Immature natural killer cell (primary cell): Measurements from ENCODE around the gene NAT16. TPM values are rescaled to one million over a fixed set of nuclear protein-coding genes. Genes with fewer than 3 reads are reported as not detected.
"Not testable (repeated sequence)": the region's sequence is repeated elsewhere in the genome, so short reads cannot be mapped to it uniquely, and the experiment has no call there.

Source experiments
- DNase-seq, 3 donors: peaks; one replicate each; pipeline ENCODE4 v3.0.0; 2022; ENCODE audit warnings: mixed read lengths in 1 of 3
- H3K27ac Mint-ChIP-seq, 6 donors: one replicate each; pipeline ENCODE4 v1.8.0; 2020; ENCODE audit warnings: mixed read lengths in 6 of 6, mild to moderate bottlenecking in 5 of 6, inconsistent platforms in 4 of 6, moderate library complexity in 3 of 6
- H3K27me3 Mint-ChIP-seq, 3 donors: one replicate each; pipeline ENCODE4 v1.8.0; 2020 to 2021; ENCODE audit warnings: low read depth in 3 of 3, mild to moderate bottlenecking in 3 of 3, mixed read lengths in 3 of 3, moderate library complexity in 3 of 3, inconsistent platforms in 1 of 3
- H3K36me3 Mint-ChIP-seq, 3 donors: one replicate each; pipeline ENCODE4 v1.8.0; 2020; ENCODE audit warnings: mixed read lengths in 3 of 3, inconsistent platforms in 2 of 3, mild to moderate bottlenecking in 2 of 3
- H3K4me1 Mint-ChIP-seq, 2 donors: one replicate each; pipeline ENCODE4 v1.8.0; 2020; ENCODE audit warnings: inconsistent platforms in 2 of 2, mild to moderate bottlenecking in 2 of 2, mixed read lengths in 2 of 2, moderate library complexity in 1 of 2
- H3K4me3 Mint-ChIP-seq, 5 donors: one replicate each; pipeline ENCODE4 v1.8.0; 2020; ENCODE audit warnings: mild to moderate bottlenecking in 5 of 5, mixed read lengths in 5 of 5, inconsistent platforms in 3 of 5, moderate library complexity in 3 of 5
- H3K9me3 Mint-ChIP-seq, 6 donors: one replicate each; pipeline ENCODE4 v1.8.0; 2020; ENCODE audit warnings: mild to moderate bottlenecking in 6 of 6, mixed read lengths in 6 of 6, inconsistent platforms in 4 of 6, moderate library complexity in 3 of 6
- polyA plus RNA-seq, 3 donors: library from polyadenylated mRNA; unstranded; fragments of 300-500 nt; fragmentation: Illumina TruSeq; gene quantifications; one replicate each; pipeline ENCODE4 v1.2.3, GENCODE V29; 2021

Gene NAT16
- polyA plus RNA-seq, 3 donors from 2014 or later = not detected

GRCh38 chr7:101154693-101155102 is 25.4 kb downstream of the NAT16 start:
- peaks cover 0 to 5% (median 0%) of the 10 kb centered on the region in 3 donors for H3K36me3 Mint-ChIP-seq
- H3K27ac Mint-ChIP-seq = no peak overlapping the region
- H3K4me1 Mint-ChIP-seq = peaks cover 11 to 16% of the 10 kb centered on the region in 2 donors
- DNase-seq = no peak
- H3K27me3 Mint-ChIP-seq = peaks cover 4 to 6% (median 5%) of the 10 kb centered on the region in 3 donors
- H3K4me3 Mint-ChIP-seq = peak overlapping the region; percentile 65 to 76 (median 70)
- H3K9me3 Mint-ChIP-seq = peaks cover 0 to 2% (median 0%) of the 10 kb centered on the region in 6 donors

- H3K4me3 Mint-ChIP-seq = peak within 1 kb of the TSS; percentile 73 to 87 (median 82)
Observed at GRCh38 chr7:101153969-101154692, 26.0 kb downstream of the NAT16 start, which contains the start of gene AP1S1. Gene AP1S1, plus strand, starts transcription at chr7:101154476. Its CDS starts 39 bp downstream, at chr7:101154515.

GRCh38 chr7:101151908-101152651 is 28.0 kb downstream of the NAT16 start:
- Mint-ChIP-seq H3K4me1 (peaks cover 13 to 24% of the 10 kb centered on the region in 2 donors), H3K36me3 (peaks cover 0 to 4% (median 0%) of the 10 kb centered on the region in 3 donors), H3K4me3 (peak overlapping the region in 1 of 5 donors; percentile 27), H3K27me3 (peaks cover 9 to 13% (median 12%) of the 10 kb centered on the region in 3 donors), H3K27ac (no peak overlapping the region), H3K9me3 (peaks cover 0 to 2% (median 0%) of the 10 kb centered on the region in 6 donors)
- DNase-seq = no peak

More at GRCh38 chr7:101153969-101154692, 26.0 kb downstream of the NAT16 start, which contains the start of gene AP1S1:
- Mint-ChIP-seq H3K27me3 (peaks cover 6 to 7% (median 7%) of the 10 kb centered on the region in 3 donors), H3K9me3 (peaks cover 0 to 2% (median 0%) of the 10 kb centered on the region in 6 donors), H3K36me3 (peaks cover 0 to 5% (median 0%) of the 10 kb centered on the region in 3 donors), H3K4me1 (peaks cover 11 to 16% of the 10 kb centered on the region in 2 donors), H3K27ac (peak within 1 kb of the TSS in 5 of 6 donors; percentile 23 to 76 (median 65))
- DNase-seq = peak; percentile 76 to 82 (median 80)

- Mint-ChIP-seq H3K4me3 (peak overlapping the region in 1 of 5 donors; percentile 6), H3K36me3 (no peaks in the 10 kb centered on the region), H3K27ac (peak overlapping the region in 5 of 6 donors; percentile 10 to 86 (median 61)), H3K27me3 (peaks cover 5 to 11% (median 7%) of the 10 kb centered on the region in 3 donors), H3K9me3 (peaks cover 0 to 2% (median 0%) of the 10 kb centered on the region in 6 donors), H3K4me1 (peaks cover 21 to 41% of the 10 kb centered on the region in 2 donors)
- DNase-seq = no peak
Observed at GRCh38 chr7:101140746-101141382, 39.2 kb downstream of the NAT16 start.

GRCh38 chr7:101140339-101140699 is 39.8 kb downstream of the NAT16 start:
- peak overlapping the region in 2 of 5 donors; percentile 33 to 35 for H3K4me3 Mint-ChIP-seq
- no peak for DNase-seq
- H3K9me3 Mint-ChIP-seq = peaks cover 0 to 2% (median 0%) of the 10 kb centered on the region in 6 donors
- no peaks in the 10 kb centered on the region for H3K36me3 Mint-ChIP-seq
- peak overlapping the region in 5 of 6 donors; percentile 36 to 86 (median 81) for H3K27ac Mint-ChIP-seq
- H3K4me1 Mint-ChIP-seq = peaks cover 21 to 41% of the 10 kb centered on the region in 2 donors
- H3K27me3 Mint-ChIP-seq = peaks cover 4 to 11% (median 7%) of the 10 kb centered on the region in 3 donors

- Mint-ChIP-seq H3K36me3 (no peaks in the 10 kb centered on the region), H3K4me1 (peaks cover 19 to 32% of the 10 kb centered on the region in 2 donors), H3K9me3 (no peaks in the 10 kb centered on the region), H3K27me3 (peaks cover 4 to 9% (median 8%) of the 10 kb centered on the region in 3 donors), H3K27ac (peak overlapping the region; percentile 76 to 97 (median 90)), H3K4me3 (peak overlapping the region; percentile 59 to 88 (median 82))
- DNase-seq = peak; percentile 80 to 84 (median 82)
Observed at GRCh38 chr7:101138213-101138870, 41.8 kb downstream of the NAT16 start.

GRCh38 chr7:101137651-101138212 is 42.4 kb downstream of the NAT16 start:
- H3K27ac Mint-ChIP-seq = peak overlapping the region; percentile 76 to 97 (median 90)
- H3K4me3 Mint-ChIP-seq = peak overlapping the region; percentile 59 to 88 (median 82)
- H3K4me1 Mint-ChIP-seq = peaks cover 19 to 30% of the 10 kb centered on the region in 2 donors
- H3K36me3 Mint-ChIP-seq = no peaks in the 10 kb centered on the region
- no peak for DNase-seq
- H3K27me3 Mint-ChIP-seq = peaks cover 4 to 9% (median 8%) of the 10 kb centered on the region in 3 donors
- H3K9me3 Mint-ChIP-seq = no peaks in the 10 kb centered on the region

- Mint-ChIP-seq H3K4me3 (no peak overlapping the region), H3K27me3 (peaks cover 4 to 9% (median 5%) of the 10 kb centered on the region in 3 donors), H3K36me3 (peaks cover 0 to 3% (median 0%) of the 10 kb centered on the region in 3 donors), H3K27ac (peak overlapping the region in 1 of 6 donors; percentile 21), H3K4me1 (peaks cover 14 to 24% of the 10 kb centered on the region in 2 donors), H3K9me3 (no peaks in the 10 kb centered on the region)
- DNase-seq = no peak
Observed at GRCh38 chr7:101134399-101134980, 45.6 kb downstream of the NAT16 start.

GRCh38 chr7:101133621-101134398 is 46.3 kb downstream of the NAT16 start:
- DNase-seq = no peak
- H3K27ac Mint-ChIP-seq = peak overlapping the region in 1 of 6 donors; percentile 6
- no peaks in the 10 kb centered on the region for H3K9me3 Mint-ChIP-seq
- H3K4me1 Mint-ChIP-seq = peaks cover 13 to 22% of the 10 kb centered on the region in 2 donors
- no peak overlapping the region for H3K4me3 Mint-ChIP-seq
- H3K36me3 Mint-ChIP-seq = peaks cover 0 to 3% (median 0%) of the 10 kb centered on the region in 3 donors
- peaks cover 4 to 10% (median 7%) of the 10 kb centered on the region in 3 donors for H3K27me3 Mint-ChIP-seq

- DNase-seq, H3K4me3 Mint-ChIP-seq, H3K27me3 Mint-ChIP-seq, H3K36me3 Mint-ChIP-seq, H3K9me3 Mint-ChIP-seq: not testable (repeated sequence)
- H3K4me1 Mint-ChIP-seq = peaks cover 10 to 22% of the 10 kb centered on the region in 2 donors
- peak overlapping the region in 2 of 6 donors; percentile 28 to 54 for H3K27ac Mint-ChIP-seq
Observed at GRCh38 chr7:101132626-101133600, 47.2 kb downstream of the NAT16 start.

GRCh38 chr7:101129603-101130117 is 50.4 kb downstream of the NAT16 start:
- no peak overlapping the region for H3K4me3 Mint-ChIP-seq
- DNase-seq = no peak
- H3K36me3 Mint-ChIP-seq = peaks cover 0 to 3% (median 0%) of the 10 kb centered on the region in 3 donors
- H3K9me3 Mint-ChIP-seq = no peaks in the 10 kb centered on the region
- peak overlapping the region in 1 of 6 donors; percentile 34 for H3K27ac Mint-ChIP-seq
- H3K4me1 Mint-ChIP-seq = peaks cover 34 to 42% of the 10 kb centered on the region in 2 donors
- H3K27me3 Mint-ChIP-seq = peaks cover 13 to 19% (median 14%) of the 10 kb centered on the region in 3 donors
